T follicular helper cell (primary cell): ENCODE measurements around the gene CACNA2D3.
"Not testable (repeated sequence)": the region's sequence is repeated elsewhere in the genome, so short reads cannot be mapped to it uniquely, and the experiment has no call there.

Experiments used
- DNase-seq: peaks from one replicate; pipeline ENCODE4 v3.0.0-alpha.2; 2020; ENCODE audit warnings: low read depth

CACNA2D3 gene

GRCh38 chr3:54966979-54967378 lies 844.6 kb downstream of the CACNA2D3 start:
- no peak for DNase-seq

GRCh38 chr3:54967731-54968161 lies 845.4 kb downstream of the CACNA2D3 start:
- no peak for DNase-seq

GRCh38 chr3:54968546-54969172 lies 846.3 kb downstream of the CACNA2D3 start:
- DNase-seq, result no peak

DNA sequence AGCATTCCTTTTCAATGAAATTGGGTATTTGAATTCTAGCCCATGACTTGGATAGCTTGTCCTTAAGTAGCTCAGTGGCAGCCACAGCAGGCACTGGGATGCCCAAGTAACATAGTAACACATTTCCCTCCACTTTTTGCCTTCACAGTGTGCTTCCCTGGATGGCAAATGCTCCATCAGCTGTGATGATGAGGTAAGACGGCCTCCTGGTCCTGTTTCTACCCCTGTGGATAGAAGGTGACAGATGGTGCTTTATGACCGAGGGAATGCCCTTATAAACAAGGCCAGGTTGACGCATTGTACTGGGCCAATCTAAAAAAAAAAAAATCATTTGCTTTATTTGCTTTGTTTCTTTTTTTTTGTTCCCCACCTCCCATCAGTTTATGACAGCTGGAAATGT lies 847.3 kb downstream of the CACNA2D3 start:
- no peak for DNase-seq

DNA sequence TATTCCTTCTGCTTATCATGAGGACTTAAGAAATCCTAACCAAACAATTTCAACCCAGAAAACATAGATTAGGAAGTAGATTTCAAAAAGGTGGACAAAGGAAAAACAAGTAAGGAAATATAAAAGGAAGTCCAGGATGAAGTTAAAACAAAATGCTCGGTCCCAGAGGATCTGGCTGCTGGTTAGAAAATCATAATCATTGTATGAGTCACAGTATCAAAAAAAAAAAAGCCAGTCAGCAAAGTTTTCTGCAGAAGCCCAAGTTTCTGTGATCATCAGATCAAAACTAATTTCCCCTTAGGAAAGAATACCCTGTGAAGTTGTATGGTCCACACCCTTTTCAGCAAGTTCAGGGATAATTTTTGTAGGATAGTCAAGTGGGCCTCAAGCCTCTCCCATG lies 848.5 kb downstream of the CACNA2D3 start:
- no peak for DNase-seq

DNA sequence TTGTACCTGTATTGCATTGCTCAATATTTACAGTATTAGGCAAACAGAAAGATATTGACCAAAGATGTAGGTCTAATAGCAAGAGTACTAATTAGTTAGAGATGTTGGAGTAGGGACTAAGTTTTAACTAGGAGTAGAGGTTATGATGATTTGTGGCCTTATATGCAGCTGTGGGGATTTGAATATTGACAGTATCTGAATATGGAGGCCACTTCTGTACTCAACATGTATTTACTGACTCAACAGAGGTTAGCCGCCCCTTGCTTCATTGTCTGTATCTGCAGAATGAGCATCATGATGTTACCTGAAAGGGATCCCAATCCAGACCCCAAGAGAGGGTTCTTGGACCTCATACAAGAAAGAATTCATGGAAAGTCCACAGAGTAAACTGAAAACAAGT lies 855.1 kb downstream of the CACNA2D3 start:
- DNase-seq, result no peak

GRCh38 chr3:54977946-54978345 lies 855.6 kb downstream of the CACNA2D3 start:
- not testable (repeated sequence) for DNase-seq

- no peak for DNase-seq
Observed at GRCh38 chr3:54982807-54983206, 860.5 kb downstream of the CACNA2D3 start.

GRCh38 chr3:54983266-54984099 lies 861.1 kb downstream of the CACNA2D3 start:
- DNase-seq, result no peak

GRCh38 chr3:54985856-54986255 lies 863.5 kb downstream of the CACNA2D3 start:
- DNase-seq, result no peak

DNA sequence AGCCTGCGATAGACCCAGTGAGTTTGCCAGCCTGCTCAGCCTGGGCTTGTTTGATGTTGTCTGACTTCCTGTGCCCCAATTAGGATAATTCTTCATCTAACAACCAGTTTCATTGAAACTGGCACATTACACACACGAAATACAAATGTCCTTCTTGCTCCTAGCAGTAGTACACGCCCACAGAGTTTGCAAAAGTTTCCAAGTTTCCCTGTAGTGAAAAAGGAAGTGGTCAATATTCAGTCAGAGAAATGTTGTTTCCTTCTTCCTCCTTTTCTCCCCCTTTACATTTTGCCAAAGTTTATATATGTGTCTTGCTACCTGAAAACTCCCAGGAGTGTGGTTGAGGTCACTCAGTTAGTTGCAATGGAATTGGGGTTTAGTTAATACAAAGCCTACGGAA lies 863.9 kb downstream of the CACNA2D3 start:
- DNase-seq, result no peak

DNA sequence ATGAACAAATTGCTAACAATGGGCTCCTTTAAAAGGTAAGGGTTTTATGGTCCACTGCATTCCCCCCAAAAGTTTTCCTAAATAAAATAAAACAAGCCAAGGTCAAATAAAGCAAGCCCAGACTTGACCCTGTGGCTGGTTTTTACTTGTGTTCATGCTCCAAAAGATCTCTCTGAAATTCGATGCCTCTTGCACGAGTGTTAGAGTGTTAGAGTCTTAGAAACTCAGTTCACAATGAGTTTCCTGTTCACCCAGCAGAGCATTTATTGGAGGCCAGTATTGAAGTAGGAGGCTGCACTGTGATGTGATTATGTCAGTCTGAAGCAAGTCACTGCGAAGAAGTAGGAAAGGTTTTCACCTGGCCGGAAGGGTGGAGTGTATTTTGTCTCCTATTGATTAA lies 865.4 kb downstream of the CACNA2D3 start:
- no peak for DNase-seq

GRCh38 chr3:54988302-54988837 lies 866.0 kb downstream of the CACNA2D3 start:
- no peak for DNase-seq

GRCh38 chr3:54988838-54989630 lies 866.7 kb downstream of the CACNA2D3 start:
- no peak for DNase-seq

GRCh38 chr3:54994111-54994513 lies 871.8 kb downstream of the CACNA2D3 start:
- no peak for DNase-seq

DNA sequence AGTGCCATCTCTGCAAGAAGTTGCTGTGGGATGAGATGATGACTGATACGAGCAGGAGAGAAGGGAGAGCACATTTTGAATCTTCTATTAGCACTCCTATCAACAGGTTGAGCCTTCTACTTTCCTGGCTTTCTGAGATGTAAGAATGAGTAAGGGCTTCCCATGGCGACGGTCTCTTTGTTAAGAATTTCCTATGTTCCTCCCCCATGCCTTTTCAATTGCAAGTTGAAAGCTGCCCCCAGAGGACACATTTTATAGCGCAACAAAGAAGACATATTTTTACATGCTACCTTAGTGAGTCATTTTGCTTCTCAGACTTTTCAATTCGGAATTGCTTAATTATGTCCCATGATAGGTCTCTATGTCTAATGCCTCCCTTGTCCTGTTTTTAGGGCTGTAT lies 876.8 kb downstream of the CACNA2D3 start:
- no peak for DNase-seq

GRCh38 chr3:54999811-55000210 lies 877.5 kb downstream of the CACNA2D3 start:
- DNase-seq, result no peak

GRCh38 chr3:55000546-55000945 lies 878.2 kb downstream of the CACNA2D3 start:
- no peak for DNase-seq

DNA sequence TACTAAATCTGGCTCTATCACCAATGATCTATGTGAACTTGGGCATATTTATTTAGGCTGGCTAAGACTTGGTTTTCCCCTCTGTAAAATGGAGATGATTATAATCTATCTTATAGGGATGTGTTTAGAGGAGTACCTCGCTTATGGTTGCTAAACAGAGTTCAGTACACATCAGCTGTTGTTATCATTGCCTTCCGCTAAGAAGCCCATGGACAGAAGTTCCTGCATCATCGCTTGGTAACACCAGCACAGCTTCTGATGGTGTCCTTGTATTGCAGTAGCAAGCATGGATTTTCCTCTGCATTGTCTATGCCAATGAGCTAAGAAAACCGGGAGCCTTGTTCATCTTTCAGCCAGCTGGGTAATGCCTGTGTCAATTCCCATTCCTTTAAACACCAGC lies 878.6 kb downstream of the CACNA2D3 start:
- DNase-seq, result no peak

GRCh38 chr3:55002416-55002930 lies 880.1 kb downstream of the CACNA2D3 start:
- DNase-seq, result no peak

DNA sequence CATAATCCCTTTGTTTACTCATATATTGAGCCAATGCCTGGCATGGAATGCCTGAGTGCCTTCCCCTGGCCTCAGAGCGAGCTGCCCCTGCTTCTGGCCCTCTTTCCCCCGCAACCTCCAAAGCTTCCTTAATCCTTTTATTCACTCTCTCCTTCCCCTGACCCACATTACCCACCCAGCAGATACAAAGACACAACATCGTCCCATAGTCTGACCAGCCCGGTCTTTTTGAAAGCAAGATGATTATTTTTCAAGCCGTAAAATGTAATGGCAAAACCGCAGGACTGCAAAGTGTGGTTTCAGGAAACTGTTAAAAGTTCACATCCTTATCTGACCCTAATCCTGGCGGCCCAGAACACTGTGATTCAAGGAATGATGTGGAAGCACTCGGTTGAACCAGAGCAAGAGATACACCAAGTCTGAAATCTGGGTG lies 883.9 kb downstream of the CACNA2D3 start:
- DNase-seq, result no peak

- no peak for DNase-seq
Observed at GRCh38 chr3:55007971-55008370, 885.6 kb downstream of the CACNA2D3 start.
